ENCODE results near the gene PDCL2. TPM values are rescaled to one million over a fixed set of nuclear protein-coding genes. Genes with fewer than 3 reads are reported as not detected.

Gene PDCL2
- total and polyA plus RNA-seq, 2 of the 13 experiments (the other 11 are each of a cell fraction or from before 2014, with no cell fraction given): not detected

- H3K79me2 ChIP-seq (ENCODE audit: insufficient read depth, low read length): no peaks in the 10 kb centered on the region
- H3K27ac ChIP-seq (ENCODE audit: extremely low read length, insufficient read depth, low read length): no peak overlapping the region
- H3K4me2 ChIP-seq (ENCODE audit: low read depth, low read length): no peak overlapping the region
- H3K4me3 ChIP-seq (replicated peaks in 1 of 3; ENCODE audit: insufficient read depth in 1 of 3, low read depth in 2 of 3, low read length in 3 of 3): no peak overlapping the region
- no peaks in the 10 kb centered on the region for H3K36me3 ChIP-seq (replicated peaks in 1 of 2; ENCODE audit: control insufficient read depth in 1 of 2, insufficient read depth in 2 of 2, low read length in 2 of 2)
- no peaks in the 10 kb centered on the region for H4K20me1 ChIP-seq (ENCODE audit: insufficient read depth, low read length)
- H3K9ac ChIP-seq (ENCODE audit: insufficient read depth, low read depth, low read length): no peak overlapping the region
- no peak for DNase-seq (ENCODE audit: low spot score)
- ATAC-seq: no peak
- intact Hi-C loops (cut with micrococcal nuclease; ENCODE audit: unreplicated experiment): no loop called here
- no peak overlapping the region for H2AFZ ChIP-seq (ENCODE audit: low read length)
- CTCF ChIA-PET (ENCODE audit: low intra/inter-chr PET ratio, low total read pairs): no interaction called here
- no peaks in the 10 kb centered on the region for H3K27me3 ChIP-seq (ENCODE audit: control insufficient read depth in 1 of 2, insufficient read depth in 2 of 2, low read length in 2 of 2)
- TF ChIP-seq ZNF3 (CRISPR knock-in tag; IDR thresholded peaks at IDR 0.05): no peak
- no peak for TF ChIP-seq TEAD3 (CRISPR knock-in tag; optimal IDR thresholded peaks at IDR 0.05; ENCODE audit: borderline replicate concordance)
- no peak for TF ChIP-seq KAT8 (CRISPR knock-in tag; IDR thresholded peaks at IDR 0.05)
- TF ChIP-seq BATF2 (CRISPR knock-in tag; IDR thresholded peaks at IDR 0.05): no peak
- no peak for TF ChIP-seq ZBTB46 (CRISPR knock-in tag; IDR thresholded peaks at IDR 0.05; ENCODE audit: borderline replicate concordance)
- no peaks in the 10 kb centered on the region for H3K4me1 ChIP-seq (ENCODE audit: insufficient read depth, low read length)
- BruUV-seq (replicated peaks): no TSS peak
- POLR2A ChIA-PET: no interaction called here
- in situ Hi-C loops (cut with HindIII; ENCODE audit: extremely low pct_ligation_motif_present, low pct_unique_long_range_greater_than_20kb): no loop called here
- FAIRE-seq: no peak
- H3K9me3 ChIP-seq (ENCODE audit: low read length): no peaks in the 10 kb centered on the region
- 20% methylated on average over 1 of the region's 1 CpG for WGBS (ENCODE audit: low lambda C conversion rate)
Measured at GRCh38 chr4:55608591-55608990, 16.5 kb upstream of the PDCL2 start.

GRCh38 chr4:55604996-55605395 lies 13.0 kb upstream of the PDCL2 start:
- no TSS peak for BruUV-seq (replicated peaks)
- CTCF ChIA-PET (ENCODE audit: low intra/inter-chr PET ratio, low total read pairs): no interaction called here
- H2AFZ ChIP-seq (ENCODE audit: low read length): no peak overlapping the region
- H3K79me2 ChIP-seq (ENCODE audit: insufficient read depth, low read length): no peaks in the 10 kb centered on the region
- no peaks in the 10 kb centered on the region for H3K36me3 ChIP-seq (replicated peaks in 1 of 2; ENCODE audit: control insufficient read depth in 1 of 2, insufficient read depth in 2 of 2, low read length in 2 of 2)
- no peak for ATAC-seq
- WGBS (ENCODE audit: low lambda C conversion rate): 7% methylated on average over 7 of the region's 7 CpGs
- no peak overlapping the region for H3K27ac ChIP-seq (ENCODE audit: extremely low read length, insufficient read depth, low read length)
- intact Hi-C loops (cut with micrococcal nuclease; ENCODE audit: unreplicated experiment) (no loop called here), in situ Hi-C loops (cut with HindIII; ENCODE audit: extremely low pct_ligation_motif_present, low pct_unique_long_range_greater_than_20kb) (no loop called here)
- H3K27me3 ChIP-seq (ENCODE audit: control insufficient read depth in 1 of 2, insufficient read depth in 2 of 2, low read length in 2 of 2): no peaks in the 10 kb centered on the region
- DNase-seq (ENCODE audit: low spot score): no peak
- no peaks in the 10 kb centered on the region for H4K20me1 ChIP-seq (ENCODE audit: insufficient read depth, low read length)
- H3K9ac ChIP-seq (ENCODE audit: insufficient read depth, low read depth, low read length): no peak overlapping the region
- no peak for FAIRE-seq
- no peaks in the 10 kb centered on the region for H3K9me3 ChIP-seq (ENCODE audit: low read length)
- no peaks in the 10 kb centered on the region for H3K4me1 ChIP-seq (ENCODE audit: insufficient read depth, low read length)
- H3K4me3 ChIP-seq (replicated peaks in 1 of 3; ENCODE audit: insufficient read depth in 1 of 3, low read depth in 2 of 3, low read length in 3 of 3): no peak overlapping the region
- POLR2A ChIA-PET: no interaction called here
- no peak overlapping the region for H3K4me2 ChIP-seq (ENCODE audit: low read depth, low read length)
- no peak for TF ChIP-seq TCF12 (IDR thresholded peaks at IDR 0.05)
- no peak for TF ChIP-seq TCF12 (CRISPR knock-in tag; IDR thresholded peaks at IDR 0.05)
- no peak for TF ChIP-seq HOXA7 (CRISPR knock-in tag; IDR thresholded peaks at IDR 0.05)
- no peak for TF ChIP-seq ZNF570 (CRISPR knock-in tag; IDR thresholded peaks at IDR 0.05; ENCODE audit: borderline replicate concordance)
- no peak for TF ChIP-seq IRF1 (CRISPR knock-in tag; IDR thresholded peaks at IDR 0.05; ENCODE audit: low read depth)
- TF ChIP-seq ZNF326 (CRISPR knock-in tag; IDR thresholded peaks at IDR 0.05; ENCODE audit: borderline replicate concordance): no peak
- no peak for TF ChIP-seq ZBTB4 (CRISPR knock-in tag; IDR thresholded peaks at IDR 0.05; ENCODE audit: borderline replicate concordance)
- no peak for TF ChIP-seq THAP11 (CRISPR knock-in tag; IDR thresholded peaks at IDR 0.05)
